GM12891 (cell line): ENCODE measurements around the gene PLPP2.

ENCODE experiments used
- PAX5 ChIP-seq: IDR thresholded peaks from 2 replicates; pipeline ENCODE4 v1.6.1; 2011; ENCODE audit warnings: low read length, moderate library complexity, mild to moderate bottlenecking; ENCODE audit not compliant: insufficient read depth, severe bottlenecking
- TAF1 ChIP-seq: IDR thresholded peaks from 2 replicates; pipeline ENCODE4 v1.6.1; 2011; ENCODE audit warnings: low read depth, low read length, control low read depth

DNA sequence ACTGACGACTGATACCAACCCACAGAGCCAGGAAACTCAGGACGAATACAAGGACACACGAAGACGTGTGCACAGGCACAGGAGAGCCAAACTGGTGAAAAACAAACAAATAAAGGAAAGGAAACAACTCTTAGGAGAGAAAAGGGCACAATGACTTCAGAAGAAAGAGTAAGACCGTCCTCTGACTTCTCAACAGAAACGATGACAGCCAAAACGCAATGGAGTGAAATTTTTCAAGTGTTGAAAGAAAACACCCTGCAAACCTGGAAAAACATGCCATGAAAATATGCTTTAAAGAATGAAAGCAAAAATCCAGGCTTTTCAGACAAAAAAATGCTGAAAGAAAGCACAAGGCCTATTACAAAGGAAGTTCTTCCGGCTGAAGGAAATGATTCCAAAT lies 24.6 kb upstream of the PLPP2 start:
- no peak for TF ChIP-seq TAF1
- TF ChIP-seq PAX5: no peak
